Measurements from ENCODE around the gene ABI3BP. TPM values are rescaled to one million over a fixed set of nuclear protein-coding genes. Genes with fewer than 3 reads are reported as not detected.

The ABI3BP gene
- total RNA-seq, 4 donors from 2014 or later = 7.9 to 32.6 (median 17.6) TPM

DNA sequence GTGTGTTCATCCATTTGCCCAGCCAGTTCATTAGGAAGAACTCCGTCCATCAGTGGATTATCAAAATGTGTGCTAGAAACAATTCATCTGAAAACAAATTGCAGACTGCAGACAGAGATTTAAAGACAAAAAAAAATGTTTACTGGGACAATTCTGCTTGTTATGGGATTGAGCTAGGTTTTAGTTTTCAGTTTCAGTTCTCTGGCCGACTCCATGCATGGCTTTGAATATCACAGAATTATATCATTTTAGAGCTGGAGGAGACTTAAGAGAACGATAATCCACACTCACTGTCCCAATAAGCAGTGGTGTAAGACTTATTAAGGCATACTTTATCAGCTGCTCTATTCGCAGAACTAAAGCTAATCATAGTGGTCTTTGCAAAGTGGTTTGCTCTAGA lies 232.8 kb downstream of the ABI3BP start:
- Histone ChIP-seq H3K4me1 (peaks cover 0 to 5% (median 0%) of the 10 kb centered on the region in 4 donors), H3K4me3 (no peak overlapping the region), H3K36me3 (no peaks in the 10 kb centered on the region), H3K27ac (no peak overlapping the region), H3K9me3 (no peaks in the 10 kb centered on the region), H3K27me3 (no peaks in the 10 kb centered on the region)
- intact Hi-C loops (cut with DNase I; ENCODE audit: low total_unique reads) = no loop called here
- DNase-seq = no peak
- 37 to 44% methylated on average over 4 of the region's 4 CpGs for WGBS, 2 donors (ENCODE audit: low coverage in 1 of 2)
- TF ChIP-seq EP300 (IDR thresholded peaks at IDR 0.05; ENCODE audit: low read depth) = no peak
- no peak for TF ChIP-seq POLR2A (IDR thresholded peaks at IDR 0.05)
- TF ChIP-seq, protein P1, sequence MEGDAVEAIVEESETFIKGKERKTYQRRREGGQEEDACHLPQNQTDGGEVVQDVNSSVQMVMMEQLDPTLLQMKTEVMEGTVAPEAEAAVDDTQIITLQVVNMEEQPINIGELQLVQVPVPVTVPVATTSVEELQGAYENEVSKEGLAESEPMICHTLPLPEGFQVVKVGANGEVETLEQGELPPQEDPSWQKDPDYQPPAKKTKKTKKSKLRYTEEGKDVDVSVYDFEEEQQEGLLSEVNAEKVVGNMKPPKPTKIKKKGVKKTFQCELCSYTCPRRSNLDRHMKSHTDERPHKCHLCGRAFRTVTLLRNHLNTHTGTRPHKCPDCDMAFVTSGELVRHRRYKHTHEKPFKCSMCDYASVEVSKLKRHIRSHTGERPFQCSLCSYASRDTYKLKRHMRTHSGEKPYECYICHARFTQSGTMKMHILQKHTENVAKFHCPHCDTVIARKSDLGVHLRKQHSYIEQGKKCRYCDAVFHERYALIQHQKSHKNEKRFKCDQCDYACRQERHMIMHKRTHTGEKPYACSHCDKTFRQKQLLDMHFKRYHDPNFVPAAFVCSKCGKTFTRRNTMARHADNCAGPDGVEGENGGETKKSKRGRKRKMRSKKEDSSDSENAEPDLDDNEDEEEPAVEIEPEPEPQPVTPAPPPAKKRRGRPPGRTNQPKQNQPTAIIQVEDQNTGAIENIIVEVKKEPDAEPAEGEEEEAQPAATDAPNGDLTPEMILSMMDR (IDR thresholded peaks at IDR 0.05) = no peak
- TF ChIP-seq POLR2AphosphoS5 (IDR thresholded peaks at IDR 0.05) = no peak
- in situ Hi-C loops (cut with MboI; ENCODE audit: low pct_ligation_motif_present in 1 of 4, low pct_unique_long_range_greater_than_20kb in 1 of 4, low sequenced_read_pairs in 3 of 4) = no loop called here

DNA sequence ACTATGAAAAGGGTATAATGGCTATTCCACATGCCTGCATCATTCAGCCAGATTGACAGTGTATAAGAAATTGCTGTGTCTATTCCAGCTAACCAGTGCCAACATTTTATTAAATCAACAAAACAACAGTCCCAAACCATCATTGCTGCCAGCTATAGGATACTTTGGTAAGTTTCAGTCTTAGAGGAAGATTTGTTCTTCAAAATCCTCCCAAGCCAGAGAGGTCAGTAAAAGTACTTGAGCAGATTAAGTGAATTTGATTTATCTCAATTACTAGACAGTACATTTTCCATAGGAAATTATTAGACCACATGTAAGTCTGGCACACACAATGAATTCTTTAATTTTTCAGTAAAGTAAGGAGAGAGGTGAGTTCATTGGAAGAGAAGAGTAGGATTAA lies 233.3 kb downstream of the ABI3BP start:
- no peak for DNase-seq
- H3K4me3 ChIP-seq = no peak overlapping the region
- TF ChIP-seq EP300 (IDR thresholded peaks at IDR 0.05; ENCODE audit: low read depth) = no peak
- TF ChIP-seq POLR2AphosphoS5 (IDR thresholded peaks at IDR 0.05) = no peak
- no peak for TF ChIP-seq POLR2A (IDR thresholded peaks at IDR 0.05)
- TF ChIP-seq, protein P1 (IDR thresholded peaks at IDR 0.05) = no peak

DNA sequence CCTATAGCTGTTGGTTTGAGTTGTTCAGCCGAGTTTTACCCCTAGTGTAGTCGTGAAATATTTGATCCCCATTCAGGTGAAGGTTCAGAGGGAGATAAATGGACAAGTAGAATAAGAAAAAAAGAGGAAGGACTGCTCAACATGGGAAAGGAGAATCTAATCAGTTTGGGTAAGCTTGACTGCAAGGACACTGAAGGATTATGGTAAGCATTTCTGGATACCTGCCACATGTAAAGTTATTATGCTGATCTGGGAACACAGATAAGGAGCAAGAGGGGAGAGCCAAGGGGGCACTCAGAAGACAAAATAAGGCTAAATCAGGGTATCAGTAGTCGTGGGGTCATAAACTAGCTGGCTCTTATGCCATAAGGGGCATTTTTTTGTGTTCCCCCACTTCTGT lies 234.1 kb downstream of the ABI3BP start:
- 43 to 54% methylated on average over 3 of the region's 3 CpGs for WGBS, 2 donors (ENCODE audit: low coverage in 1 of 2)
- DNase-seq = no peak
- Histone ChIP-seq H3K9me3 (no peaks in the 10 kb centered on the region), H3K27ac (no peak overlapping the region), H3K27me3 (no peaks in the 10 kb centered on the region), H3K36me3 (no peaks in the 10 kb centered on the region), H3K4me1 (peaks cover 0 to 5% (median 0%) of the 10 kb centered on the region in 4 donors), H3K4me3 (no peak overlapping the region)
- in situ Hi-C loops (cut with MboI; ENCODE audit: low pct_ligation_motif_present in 1 of 4, low pct_unique_long_range_greater_than_20kb in 1 of 4, low sequenced_read_pairs in 3 of 4) = no loop called here
- intact Hi-C loops (cut with DNase I; ENCODE audit: low total_unique reads) = no loop called here
- TF ChIP-seq, protein P1 (IDR thresholded peaks at IDR 0.05) = no peak

More for the DNA sequence above, 233.3 kb downstream of the ABI3BP start:
- no peaks in the 10 kb centered on the region for H3K9me3 ChIP-seq
- no peaks in the 10 kb centered on the region for H3K27me3 ChIP-seq
- H3K27ac ChIP-seq = no peak overlapping the region
- intact Hi-C loops (cut with DNase I; ENCODE audit: low total_unique reads) = no loop called here
- in situ Hi-C loops (cut with MboI; ENCODE audit: low pct_ligation_motif_present in 1 of 4, low pct_unique_long_range_greater_than_20kb in 1 of 4, low sequenced_read_pairs in 3 of 4) = no loop called here
- no peaks in the 10 kb centered on the region for H3K36me3 ChIP-seq
- peaks cover 0 to 5% (median 0%) of the 10 kb centered on the region in 4 donors for H3K4me1 ChIP-seq

DNA sequence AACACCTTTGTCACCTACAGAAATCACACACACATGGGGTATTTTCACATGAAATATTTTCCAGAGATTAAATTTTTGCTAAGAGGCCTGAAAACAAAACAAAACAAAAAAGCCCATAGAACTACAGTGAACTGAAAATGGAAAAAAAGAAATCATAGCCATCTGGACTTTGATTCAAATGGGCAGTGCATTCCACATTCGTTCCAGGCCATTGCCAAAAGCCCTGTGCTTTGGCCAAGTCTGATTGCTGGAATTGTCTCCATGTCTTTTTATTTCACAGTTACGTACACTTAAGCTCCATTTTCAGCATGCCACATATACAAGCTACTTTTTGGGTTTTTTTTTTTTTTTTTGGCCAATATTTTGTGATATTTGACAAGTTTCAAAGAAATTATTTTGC lies 236.8 kb downstream of the ABI3BP start:
- TF ChIP-seq, protein P1 (IDR thresholded peaks at IDR 0.05) = no peak
- TF ChIP-seq EP300 (IDR thresholded peaks at IDR 0.05; ENCODE audit: low read depth) = no peak
- TF ChIP-seq POLR2AphosphoS5 (IDR thresholded peaks at IDR 0.05) = no peak
- no peak for TF ChIP-seq POLR2A (IDR thresholded peaks at IDR 0.05)
- in situ Hi-C loops (cut with MboI; ENCODE audit: low pct_ligation_motif_present in 1 of 4, low pct_unique_long_range_greater_than_20kb in 1 of 4, low sequenced_read_pairs in 3 of 4) = no loop called here
- Histone ChIP-seq H3K36me3 (peaks cover 0 to 15% (median 0%) of the 10 kb centered on the region in 4 donors), H3K4me1 (peaks cover 0 to 5% (median 0%) of the 10 kb centered on the region in 4 donors), H3K27ac (no peak overlapping the region), H3K27me3 (no peaks in the 10 kb centered on the region), H3K9me3 (no peaks in the 10 kb centered on the region), H3K4me3 (no peak overlapping the region)
- 60 to 71% methylated on average over 2 of the region's 2 CpGs for WGBS, 2 donors (ENCODE audit: low coverage in 1 of 2)
- no peak for DNase-seq
- intact Hi-C loops (cut with DNase I; ENCODE audit: low total_unique reads) = no loop called here

All from transverse colon (tissue), 4 donors.